Left ventricle myocardium superior (tissue), 1 donor: ENCODE data around the gene DSTN. TPM values are rescaled to one million over a fixed set of nuclear protein-coding genes. Genes with fewer than 3 reads are reported as not detected.

ENCODE experiments used
- ATAC-seq: fragments of 200-7000 bp; cut with Tn5 transposase; one replicate; pipeline ENCODE4 v1.9.1; 2020; ENCODE audit warnings: mild to moderate bottlenecking, moderate library complexity
- DNase-seq: peaks from one replicate; pipeline ENCODE4 v3.0.0-alpha.2; 2020
- intact Hi-C: fragments of 100-400 bp; cut with micrococcal nuclease; formaldehyde crosslinking; loops from one replicate; pipeline ENCODE4 v1.11.0; 2022
- total RNA-seq: library from RNA; stranded (reverse); fragmentation: NEBNext Ultra II Directional; extraction: Animal tissue kit (Norgen Biotek cat#: 25700); gene quantifications from one replicate; pipeline ENCODE4 v1.2.1, GENCODE V29; 2021
- donor health status: DM: no; HTN: yes; CAD: no; lungs with severe emphysema.

Gene DSTN
- total RNA-seq, 1 donor from 2014 or later = 836 TPM

DNA sequence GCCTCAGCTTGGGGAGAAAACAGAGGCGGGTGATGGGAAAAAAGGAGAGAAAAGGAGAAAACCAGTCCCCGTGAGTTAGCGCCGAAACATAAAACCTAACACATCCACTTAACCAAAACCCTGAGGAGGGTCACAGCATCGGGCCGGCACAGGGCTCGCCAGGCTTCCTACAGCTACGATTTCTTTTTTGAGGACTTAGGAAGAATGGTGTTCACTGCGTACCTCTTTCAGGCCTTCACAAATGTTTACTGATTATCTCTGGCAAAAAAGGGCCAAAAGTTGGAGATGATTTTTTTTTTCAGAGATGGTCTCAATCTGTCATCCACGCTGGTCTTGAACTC is 48.8 kb downstream of the DSTN start:
- DNase-seq = no peak
- ATAC-seq = no peak
- intact Hi-C loops = no loop called here

DNA sequence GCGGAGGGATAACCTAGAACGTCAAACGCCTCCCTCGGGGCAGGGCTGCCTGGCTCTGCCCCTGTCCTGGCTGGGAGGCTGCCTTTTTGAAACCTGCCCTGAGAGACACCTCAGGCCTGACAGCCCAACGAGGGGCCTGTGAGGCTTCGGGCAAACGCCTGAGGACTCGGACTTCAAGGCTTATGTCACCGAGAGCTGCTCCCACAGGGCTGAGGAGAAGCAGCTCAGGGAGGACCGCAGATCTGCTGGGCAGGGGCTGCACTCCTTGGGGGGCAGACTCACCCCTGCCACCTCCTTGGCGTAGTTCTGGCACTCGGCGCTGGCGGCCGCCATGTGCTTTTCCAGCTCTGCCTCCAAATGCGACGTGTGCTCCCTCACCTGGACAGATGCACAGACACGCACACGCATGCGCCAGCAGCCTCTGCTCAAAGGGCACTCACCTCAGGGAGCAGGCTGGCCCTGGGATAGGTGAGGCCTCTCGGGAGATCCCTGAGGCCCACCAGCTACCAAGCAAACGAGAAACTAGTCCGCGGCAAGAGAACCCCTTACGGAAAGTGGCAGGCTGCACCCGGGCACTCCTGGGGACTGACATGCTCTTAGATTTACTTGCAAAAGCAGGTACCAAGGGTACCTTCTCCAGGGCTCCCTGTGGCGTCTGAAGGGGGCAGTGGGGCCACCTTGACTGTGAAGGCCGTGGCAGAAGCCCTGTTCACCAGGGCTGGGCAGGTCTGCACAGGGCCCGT is 49.6 kb downstream of the DSTN start:
- DNase-seq = peak; percentile 28
- ATAC-seq = no peak
- intact Hi-C loops = no loop called here

DNA sequence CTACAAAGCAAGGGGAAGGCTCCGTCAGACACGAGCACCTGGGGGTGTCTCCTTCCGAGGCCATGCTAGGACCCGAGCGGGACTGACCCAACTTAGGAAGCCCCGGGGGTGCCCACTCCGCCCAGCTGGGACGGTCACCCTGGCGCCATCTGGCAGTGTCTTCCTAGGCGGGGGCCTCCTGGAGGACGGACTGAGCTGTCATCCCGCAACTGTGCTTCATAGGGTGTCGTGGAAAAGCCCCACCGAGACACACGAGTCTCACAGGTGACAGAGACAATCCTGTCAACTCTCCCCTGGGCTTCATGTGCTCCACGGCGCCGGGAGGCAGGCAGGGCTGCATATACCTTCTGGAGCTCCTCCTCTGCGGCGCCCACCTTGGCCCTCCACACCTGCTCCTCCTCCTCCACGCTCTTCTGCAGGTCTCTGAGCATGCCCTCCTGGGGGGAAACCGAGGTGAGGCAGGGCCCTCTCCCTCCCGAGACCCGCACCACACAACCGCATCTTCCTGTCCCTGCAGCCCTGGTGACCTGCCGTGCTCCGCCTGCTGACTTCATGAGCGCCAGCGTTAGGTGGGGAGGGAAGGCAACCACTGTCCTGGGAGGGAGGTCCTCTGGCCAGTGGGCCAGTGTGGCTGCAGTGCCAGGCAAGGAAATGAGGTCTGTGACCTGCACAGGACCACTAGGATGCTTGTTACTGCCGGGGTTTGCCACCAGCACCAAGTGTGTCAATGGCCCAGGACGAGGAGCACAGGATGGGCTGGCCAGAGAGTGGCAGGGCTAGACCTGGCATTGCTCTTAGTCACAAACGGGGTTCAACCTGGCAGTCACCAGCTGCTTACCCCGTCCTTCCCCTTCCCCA is 50.7 kb downstream of the DSTN start:
- DNase-seq (peak; percentile 18), ATAC-seq (no peak)
- intact Hi-C loops = no loop called here

DNA sequence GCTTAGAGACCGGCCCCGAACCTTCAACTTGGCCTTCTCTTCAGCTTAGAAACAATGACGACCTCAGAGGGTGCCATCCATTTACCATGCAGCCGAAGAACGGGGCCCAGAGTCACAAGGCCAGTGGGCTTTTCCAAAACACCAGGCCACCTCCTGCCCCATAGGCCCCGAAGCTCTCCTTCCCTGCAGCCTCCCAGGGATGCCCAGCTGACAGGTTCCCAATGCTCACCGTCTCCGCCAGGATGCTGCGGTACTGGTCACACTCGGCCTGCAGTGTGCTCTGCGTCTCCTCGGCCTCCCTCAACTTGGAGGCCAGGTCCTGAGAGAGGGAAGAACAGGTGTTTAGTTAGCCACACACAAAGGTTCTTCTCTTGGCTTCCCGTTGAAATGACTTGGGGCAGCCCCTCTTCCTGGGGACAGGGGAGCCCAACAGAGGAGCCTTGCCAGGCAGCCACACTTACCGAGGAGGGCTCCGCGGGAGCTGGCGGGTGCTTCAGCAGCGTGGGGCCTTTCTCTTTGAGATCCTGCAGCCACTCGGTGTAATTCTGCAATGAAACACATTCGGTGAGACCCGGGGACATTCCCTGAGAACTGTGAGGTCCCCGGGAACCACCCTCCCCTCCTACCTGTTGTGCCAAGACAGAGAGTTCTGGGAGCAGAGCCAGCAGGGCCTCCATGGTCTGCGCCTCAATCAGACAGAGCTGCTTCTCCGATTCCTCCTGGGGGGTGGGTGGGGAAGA is 51.5 kb downstream of the DSTN start:
- ATAC-seq (no peak), DNase-seq (peak; percentile 22)
- intact Hi-C loops = no loop called here

DNA sequence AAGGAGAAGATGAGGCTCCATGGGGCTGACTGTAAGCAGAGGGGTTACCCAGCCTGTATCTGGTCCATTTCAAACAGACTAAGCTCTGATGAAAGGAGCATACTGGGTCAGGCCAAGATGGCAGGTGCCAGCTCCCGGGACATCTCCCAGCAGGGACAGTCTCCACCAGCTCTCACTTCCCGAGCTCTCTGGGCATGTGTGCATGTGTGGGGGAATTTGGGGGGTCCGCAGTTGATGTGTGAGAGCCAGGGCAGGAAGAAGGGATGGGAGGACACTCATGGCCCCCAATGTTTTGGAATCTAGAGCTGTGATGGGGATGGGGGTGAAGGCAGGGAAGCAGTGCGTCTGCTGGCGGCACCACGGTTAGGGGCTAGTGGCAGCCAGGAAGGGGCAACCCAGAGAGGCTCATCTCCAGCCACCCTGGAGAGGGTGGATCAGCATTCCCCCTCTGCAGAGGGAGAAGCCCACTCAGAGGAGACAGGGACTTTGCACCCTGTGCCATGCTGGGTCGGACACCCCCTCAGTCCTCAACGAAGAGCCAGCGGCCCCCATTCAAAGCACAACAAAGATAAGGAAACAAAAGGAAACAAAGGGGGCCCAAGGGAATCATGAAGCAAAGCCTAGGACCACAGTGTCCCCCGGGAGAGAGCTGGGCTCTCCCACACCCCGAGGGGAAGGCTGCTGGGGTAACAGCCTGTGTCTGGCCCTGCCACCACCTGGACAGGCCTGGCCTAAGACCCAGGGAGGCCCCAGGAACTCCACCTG is 52.4 kb downstream of the DSTN start:
- ATAC-seq = no peak
- DNase-seq = peak; percentile 16
- intact Hi-C loops = no loop called here

DNA sequence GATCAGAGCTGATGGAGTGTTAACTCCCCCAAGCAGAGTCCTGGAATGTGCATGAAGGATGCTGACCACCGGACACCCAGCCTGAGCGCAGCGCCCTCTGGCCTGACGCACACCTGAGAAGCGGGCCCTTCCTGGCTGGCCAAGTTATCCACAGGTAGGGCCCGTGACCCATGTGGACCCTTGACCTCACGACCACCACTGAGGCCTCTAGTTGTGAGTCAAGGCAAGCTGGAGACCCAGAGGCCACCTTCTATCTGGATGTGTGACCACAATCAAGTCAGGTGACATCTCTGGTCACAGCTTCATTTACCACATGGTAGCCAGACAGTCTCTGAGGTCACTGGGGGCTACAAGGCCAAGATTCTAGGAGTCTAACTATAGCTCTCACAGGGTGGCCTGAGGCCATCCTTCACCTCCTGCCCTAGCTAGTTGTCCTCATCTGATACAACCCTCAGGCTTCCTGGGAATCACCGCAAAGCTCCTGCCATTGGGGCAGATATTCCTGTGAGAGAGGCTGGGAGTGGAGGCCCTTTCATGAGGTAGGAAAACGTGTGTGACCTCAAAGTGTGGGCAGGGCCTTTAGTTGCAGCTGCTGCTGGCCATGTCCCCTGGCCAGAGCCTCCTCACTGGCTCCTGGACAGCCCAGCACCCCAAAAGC is 53.1 kb downstream of the DSTN start:
- intact Hi-C loops = no loop called here
- ATAC-seq (no peak), DNase-seq (no peak)

DNA sequence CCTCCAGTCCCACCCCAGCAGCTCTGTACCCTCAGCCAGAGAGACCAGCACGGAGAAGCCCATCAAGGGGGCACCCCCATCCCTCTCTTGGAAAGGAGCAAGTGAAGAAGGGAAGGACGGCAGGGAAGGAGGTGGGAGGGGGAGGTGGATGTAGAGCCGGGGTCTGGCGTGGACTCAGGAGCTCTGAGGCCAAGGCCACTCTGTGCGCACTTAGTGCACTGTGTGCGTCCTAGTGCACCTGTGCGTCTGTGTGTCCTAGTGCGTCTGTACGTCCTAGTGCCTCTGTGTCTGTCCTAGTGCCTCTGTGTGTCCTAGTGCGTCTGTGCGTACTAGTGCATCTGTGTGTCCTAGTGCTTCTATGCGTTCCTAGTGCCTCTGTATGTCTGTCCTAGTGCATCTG is 54.2 kb downstream of the DSTN start:
- DNase-seq (peak; percentile 17), ATAC-seq (no peak)
- intact Hi-C loops = no loop called here

DNA sequence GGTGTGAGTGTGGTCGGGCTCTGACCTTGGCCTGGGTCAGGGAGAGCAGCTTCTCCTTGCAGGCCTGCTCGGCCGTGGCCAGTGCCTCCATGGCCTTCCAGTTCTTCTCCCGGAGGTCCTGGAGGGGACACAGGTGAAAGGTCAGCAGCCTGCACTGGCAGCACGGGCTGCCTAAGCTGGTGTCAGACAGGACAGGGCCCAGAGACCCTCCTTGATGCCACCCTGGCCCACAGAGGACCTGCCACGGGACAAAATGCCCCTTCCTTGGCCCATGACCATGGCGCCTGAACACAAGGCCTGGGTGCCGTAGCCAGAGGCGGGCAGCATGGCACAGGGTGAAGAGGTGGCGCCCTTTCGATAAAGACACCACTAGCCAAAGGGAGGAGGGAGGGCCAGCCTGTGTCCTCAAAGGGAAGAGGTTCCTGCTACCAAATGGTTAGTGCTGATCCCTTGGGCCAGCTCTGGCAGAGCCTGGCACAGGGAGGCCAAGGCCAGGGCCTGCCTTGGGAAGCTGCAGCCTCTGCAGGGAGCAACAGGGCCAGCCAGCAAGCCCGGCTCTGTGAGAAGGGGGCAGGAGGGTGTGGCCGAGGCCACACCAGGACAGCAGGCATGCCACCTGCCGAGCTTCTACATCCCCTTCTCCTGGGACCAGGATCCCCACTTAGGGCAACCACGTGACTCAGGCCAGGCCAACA is 54.8 kb downstream of the DSTN start:
- DNase-seq = peak; percentile 23
- no peak for ATAC-seq
- intact Hi-C loops = no loop called here

DNA sequence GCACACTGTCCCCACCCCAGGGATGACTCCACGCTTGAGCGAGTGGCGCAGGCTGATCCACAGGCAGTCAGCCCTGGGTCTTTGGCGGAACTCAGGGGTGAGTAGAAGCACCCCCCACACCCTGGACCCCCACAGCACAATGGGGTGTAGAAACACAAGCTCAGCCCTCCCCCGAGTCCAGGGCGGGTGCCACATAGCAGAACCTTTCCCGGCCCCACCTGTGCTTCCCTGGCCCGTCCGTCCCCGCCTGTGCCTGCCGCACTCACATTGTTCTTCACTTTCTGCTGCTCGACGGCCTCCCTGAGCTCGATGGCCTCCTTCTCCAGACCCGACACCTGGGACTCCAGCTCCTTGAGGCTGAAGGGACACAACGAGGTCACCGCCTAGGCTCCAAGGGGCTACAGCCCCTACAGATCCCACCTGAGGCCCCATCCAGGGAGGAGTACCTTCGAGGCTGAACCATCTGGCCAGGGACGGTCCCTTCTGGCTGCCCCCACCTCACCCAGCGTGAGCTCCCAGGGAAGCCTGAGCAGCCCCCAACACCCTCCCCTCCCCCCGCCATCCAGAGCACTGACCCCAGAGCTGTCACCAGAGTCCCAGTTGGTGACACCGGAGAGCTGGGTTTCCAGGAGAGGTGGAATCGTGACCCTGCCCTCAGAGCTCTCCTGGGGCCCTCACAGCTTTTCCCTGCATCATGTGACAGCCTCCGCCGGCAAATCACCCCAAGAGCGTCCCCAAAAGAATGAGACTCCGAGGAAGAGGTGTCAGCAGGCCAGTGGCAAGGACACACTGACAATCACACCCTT is 55.6 kb downstream of the DSTN start:
- DNase-seq = peak; percentile 15
- ATAC-seq = no peak
- intact Hi-C loops = no loop called here

DNA sequence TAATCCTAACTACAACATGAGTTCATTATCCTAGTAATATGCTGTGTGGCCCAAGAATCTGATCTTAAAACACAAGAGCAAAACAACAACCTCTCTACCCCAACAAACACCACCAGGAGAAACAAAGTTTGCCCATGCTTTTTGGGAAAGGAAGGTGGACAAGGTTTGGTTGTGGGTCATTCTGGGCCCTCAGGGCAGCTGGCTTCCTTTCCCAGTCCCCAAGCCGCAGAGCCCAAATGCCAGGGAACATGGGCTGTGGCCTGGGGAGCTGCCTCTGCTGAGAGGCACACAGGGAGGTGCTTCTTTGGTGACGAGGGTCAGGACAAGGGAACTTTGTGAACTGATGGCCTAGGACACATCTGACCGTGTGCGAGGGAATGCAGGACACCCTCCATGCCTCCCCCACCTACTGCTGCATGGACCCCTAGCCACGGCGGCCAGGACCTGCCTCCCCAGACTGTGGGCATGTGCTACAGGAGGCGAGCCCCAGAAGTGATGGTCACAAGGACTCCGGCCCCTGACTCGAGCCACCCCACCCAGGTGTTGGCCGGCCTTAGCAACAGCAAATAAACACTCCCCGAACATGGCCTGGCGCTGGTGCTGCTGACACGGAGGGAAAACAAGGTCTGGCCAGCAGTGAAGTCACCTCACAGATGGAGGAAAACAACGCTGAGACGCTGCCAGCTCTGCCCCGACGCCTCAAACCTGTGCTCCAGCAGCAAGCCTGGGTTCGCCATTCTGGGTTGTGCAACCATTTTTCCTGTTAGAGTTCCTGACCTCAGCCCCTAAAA is 56.5 kb downstream of the DSTN start:
- intact Hi-C loops = no loop called here
- ATAC-seq = peak; percentile 63
- DNase-seq = peak; percentile 72

DNA sequence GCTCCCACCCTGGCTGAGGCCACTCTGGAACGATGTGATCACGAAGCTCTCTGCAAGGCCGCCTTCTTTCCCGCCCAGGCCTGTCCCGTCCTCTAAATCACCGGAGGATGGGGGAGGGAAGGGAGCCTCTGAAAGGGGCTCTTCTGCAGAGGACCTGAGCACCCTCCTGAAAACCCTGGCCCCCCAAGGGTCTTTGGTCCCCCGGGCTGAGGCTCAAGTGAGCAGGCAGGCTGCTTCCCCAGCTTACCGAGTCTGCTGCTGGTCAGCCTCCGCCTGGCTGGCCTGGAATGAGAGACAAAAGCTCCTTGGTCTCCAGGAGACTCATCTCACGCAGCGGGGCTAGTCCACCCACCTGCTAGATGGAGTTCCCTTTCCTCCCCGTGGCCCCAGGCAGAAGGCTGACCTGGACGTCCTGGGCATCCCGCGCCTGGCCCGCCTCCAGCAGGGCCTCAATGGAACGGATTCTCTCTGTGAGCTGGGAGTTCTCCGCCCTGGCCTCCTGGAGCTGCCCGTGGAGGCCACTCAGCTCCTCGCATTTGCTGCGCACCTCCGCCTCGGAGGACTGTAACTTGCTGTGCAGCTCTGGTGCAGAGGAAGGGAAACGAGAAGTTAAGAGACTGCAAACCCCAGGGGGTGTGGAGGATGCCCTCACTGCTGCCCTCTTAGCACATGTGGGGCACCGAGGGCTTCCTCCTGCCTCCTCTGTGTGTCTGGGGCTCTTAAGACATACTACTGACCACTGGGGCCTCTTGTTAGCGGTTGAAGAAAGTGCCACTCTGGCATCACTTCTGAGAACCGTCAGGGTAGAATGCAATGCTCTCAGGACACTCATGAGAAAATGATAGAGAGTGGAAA is 57.5 kb downstream of the DSTN start:
- peak; percentile 32 for DNase-seq

DNA sequence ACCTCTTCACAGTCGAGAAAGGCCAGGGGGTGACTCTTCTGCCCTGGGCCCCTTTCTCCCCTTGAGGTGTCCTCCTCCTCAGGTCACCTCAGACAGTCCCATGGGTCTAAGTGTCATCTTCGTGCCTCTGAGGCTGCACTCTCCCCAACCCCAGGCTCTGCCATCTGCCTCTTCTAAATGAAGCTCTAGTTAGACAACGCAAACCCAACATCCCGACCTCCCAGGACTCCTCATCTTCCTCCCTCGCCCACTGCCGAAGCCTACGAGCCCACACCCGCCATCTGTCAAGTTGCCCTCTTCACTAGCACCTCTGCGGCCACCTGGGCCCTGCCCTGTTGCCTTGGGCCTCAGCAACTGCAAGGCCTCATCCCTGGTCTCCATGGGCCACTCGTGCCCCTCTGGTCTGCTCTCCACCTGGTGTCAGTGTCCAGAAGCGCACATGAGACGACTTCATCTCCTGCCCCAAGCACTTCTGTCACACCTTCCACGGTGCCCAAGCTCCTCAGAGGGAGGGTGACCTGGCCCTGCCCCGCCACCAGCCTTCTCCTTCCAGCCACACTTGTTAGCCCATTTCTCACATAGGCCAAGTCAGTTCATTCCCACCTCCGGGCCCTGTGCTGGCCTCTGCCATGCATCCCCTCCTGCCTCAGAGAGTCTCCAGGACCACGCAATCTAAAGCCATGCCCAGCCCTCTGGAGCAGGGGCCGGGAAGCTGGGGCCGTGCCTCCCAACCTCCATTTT is 58.4 kb downstream of the DSTN start:
- ATAC-seq (no peak), DNase-seq (peak; percentile 20)

More for the DNA sequence above, 57.5 kb downstream of the DSTN start:
- no peak for ATAC-seq
- intact Hi-C loops = no loop called here

DNA sequence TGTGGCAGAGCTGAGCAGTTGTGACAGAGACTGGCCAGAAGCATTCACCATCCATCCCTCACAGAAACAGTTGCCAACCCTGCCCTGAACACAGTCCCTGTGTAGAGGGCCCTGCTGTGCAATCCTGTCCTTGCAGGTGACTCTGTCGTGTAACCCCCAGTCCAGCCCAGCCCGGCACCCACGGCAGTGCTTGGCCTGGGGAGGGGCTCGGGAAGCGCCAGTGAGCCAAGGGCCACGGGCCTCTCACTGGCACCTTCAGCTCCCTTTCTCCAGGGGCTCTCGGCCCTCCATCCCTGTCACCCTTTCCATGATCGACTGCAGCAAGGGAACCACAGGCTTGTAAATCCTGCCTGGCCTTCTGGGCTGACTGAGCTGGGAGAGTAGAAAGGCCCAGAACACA is 59.1 kb downstream of the DSTN start:
- intact Hi-C loops = no loop called here
- DNase-seq = peak; percentile 7
- no peak for ATAC-seq

More for the DNA sequence above, 58.4 kb downstream of the DSTN start:
- intact Hi-C loops = no loop called here

DNA sequence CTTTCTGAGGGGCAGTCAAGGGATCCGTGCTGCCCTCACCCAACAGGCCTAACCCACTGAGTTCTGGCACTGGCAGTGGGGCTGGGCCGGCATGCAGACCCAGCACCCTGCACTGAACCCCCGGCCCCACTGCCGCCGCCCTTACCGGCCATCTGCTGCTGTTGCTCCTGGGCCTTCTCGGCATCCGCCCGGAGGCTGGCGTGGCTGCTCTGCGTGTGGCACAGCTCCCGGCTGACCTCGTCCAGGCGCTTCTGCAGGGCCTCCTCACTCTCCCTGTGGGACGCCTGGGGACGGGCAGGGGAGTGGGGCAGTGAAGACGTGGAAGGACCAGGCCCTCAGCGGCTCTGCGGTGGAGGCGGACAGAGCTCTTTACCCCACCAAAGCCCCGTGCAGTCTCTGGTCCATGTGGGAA is 59.8 kb downstream of the DSTN start:
- DNase-seq (peak; percentile 25), ATAC-seq (no peak)
- intact Hi-C loops = no loop called here

DNA sequence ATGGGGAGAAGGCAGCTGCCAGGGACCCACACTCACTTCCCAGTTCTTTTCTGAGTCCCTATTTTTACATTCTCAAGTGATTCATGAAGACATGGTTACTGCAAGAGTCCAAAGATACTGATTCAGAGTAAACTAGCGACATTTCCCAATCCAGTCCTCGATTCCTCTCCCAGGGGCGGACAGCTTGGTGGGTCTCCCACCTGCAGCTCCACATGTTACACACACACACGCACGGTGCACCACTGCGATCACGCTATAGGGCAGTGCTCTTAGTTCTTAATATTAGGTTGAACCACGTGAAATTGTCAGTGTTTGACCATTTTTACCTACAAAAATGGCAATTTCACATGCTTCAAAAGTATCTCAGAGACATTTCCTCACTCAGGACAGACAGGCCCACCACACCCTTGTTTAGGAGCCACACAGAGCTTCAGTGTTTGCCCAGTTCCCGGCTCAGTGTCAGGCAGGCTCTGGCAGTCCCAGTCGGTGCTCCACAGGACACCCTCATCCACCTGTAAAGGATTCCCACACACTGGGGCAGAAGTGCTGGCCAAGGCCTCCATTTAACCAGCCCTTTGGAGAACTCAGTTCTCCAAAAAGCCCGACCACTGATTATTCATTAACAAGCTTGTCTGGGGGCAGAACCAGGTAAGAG is 60.4 kb downstream of the DSTN start:
- intact Hi-C loops = no loop called here
- ATAC-seq (no peak), DNase-seq (no peak)
